ENCODE results near the gene QRICH2.

DNA sequence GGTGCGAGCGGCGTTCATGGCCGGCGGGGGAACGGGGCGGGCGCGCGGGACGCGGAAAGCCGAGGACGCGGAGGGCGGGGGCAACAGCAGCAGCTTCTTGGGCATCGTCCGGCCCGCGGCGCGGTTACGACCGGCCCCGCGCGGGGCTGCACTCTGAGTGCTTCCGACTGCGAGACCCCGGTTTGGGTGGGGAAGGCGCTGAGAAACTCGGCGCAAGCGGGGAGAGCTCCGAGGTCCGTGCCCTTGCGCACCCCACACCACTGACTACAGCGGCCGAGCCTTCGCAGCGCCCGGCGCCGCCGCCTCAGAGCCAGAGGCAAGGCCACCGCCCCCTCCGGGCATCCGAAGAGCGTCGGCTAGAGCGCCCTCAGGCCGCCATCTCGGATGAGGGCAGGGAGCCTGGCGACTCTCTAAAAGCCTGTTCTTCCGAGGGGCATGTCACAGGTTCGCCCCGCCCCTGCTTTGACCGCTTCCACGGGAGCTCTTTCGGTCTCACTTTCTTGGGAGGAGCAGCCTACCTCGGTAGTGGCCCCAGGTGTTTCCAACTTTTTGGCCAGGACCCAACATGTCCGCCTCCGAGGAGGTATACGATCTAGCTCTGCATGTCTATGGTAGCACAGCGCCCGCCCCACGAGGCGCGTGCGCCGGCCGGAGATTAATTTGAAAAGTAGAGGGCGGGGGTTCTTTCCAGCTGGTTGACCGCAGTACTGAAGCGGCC lies 45.7 kb upstream of the QRICH2 start, which contains the start of gene PRPSAP1:
- TF ChIP-seq, protein P1, sequence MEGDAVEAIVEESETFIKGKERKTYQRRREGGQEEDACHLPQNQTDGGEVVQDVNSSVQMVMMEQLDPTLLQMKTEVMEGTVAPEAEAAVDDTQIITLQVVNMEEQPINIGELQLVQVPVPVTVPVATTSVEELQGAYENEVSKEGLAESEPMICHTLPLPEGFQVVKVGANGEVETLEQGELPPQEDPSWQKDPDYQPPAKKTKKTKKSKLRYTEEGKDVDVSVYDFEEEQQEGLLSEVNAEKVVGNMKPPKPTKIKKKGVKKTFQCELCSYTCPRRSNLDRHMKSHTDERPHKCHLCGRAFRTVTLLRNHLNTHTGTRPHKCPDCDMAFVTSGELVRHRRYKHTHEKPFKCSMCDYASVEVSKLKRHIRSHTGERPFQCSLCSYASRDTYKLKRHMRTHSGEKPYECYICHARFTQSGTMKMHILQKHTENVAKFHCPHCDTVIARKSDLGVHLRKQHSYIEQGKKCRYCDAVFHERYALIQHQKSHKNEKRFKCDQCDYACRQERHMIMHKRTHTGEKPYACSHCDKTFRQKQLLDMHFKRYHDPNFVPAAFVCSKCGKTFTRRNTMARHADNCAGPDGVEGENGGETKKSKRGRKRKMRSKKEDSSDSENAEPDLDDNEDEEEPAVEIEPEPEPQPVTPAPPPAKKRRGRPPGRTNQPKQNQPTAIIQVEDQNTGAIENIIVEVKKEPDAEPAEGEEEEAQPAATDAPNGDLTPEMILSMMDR (IDR thresholded peaks at IDR 0.05): peak; percentile 52 to 76 (median 68)
- TF ChIP-seq POLR2A (IDR thresholded peaks at IDR 0.05): peak in 1 of 2 donors; percentile 70

Measured in tibial nerve (tissue), 3 donors.